ENCODE results near the gene PIM3. TPM values are rescaled to one million over a fixed set of nuclear protein-coding genes. Genes with fewer than 3 reads are reported as not detected.
A peak's percentile ranks its signal among the peaks of the same experiment; 100 is the strongest.

Gene PIM3
- total and polyA plus RNA-seq, 9 donors, result 7.3 to 291 (median 34.1) TPM

GRCh38 chr22:49930596-49931412 is 29.8 kb upstream of the PIM3 start:
- whole genome bisulfite sequencing, 3 donors, result 61 to 70% (median 70%) methylated on average over 14 of the region's 14 CpGs
- intact Hi-C loops (cut with DNase I), result loop anchor here in 3 of 4 donors (2.0 to 5.0 kb wide), 3 partner anchors 36 to 280 kb away; no protein-coding TSS in a partner anchor
- Histone ChIP-seq H3K27me3 (no peaks in the 10 kb centered on the region), H3K36me3 (no peaks in the 10 kb centered on the region), H3K27ac (peak overlapping the region in 1 of 2 donors; percentile 38), H3K4me1 (ENCODE audit: insufficient read depth) (peaks cover 7% of the 10 kb centered on the region), H3K9me3 (no peaks in the 10 kb centered on the region), H3K4me3 (no peak overlapping the region)
- peak in 2 of 5 donors; percentile 51 to 65 for DNase-seq
- no peak for TF ChIP-seq CTCF (IDR thresholded peaks at IDR 0.05)
- TF ChIP-seq POLR2A (IDR thresholded peaks at IDR 0.05), result no peak
- TF ChIP-seq EP300 (IDR thresholded peaks at IDR 0.05), result no peak

- peak; percentile 59 to 85 (median 73) for DNase-seq
- Histone ChIP-seq H3K9me3 (no peaks in the 10 kb centered on the region), H3K4me1 (ENCODE audit: insufficient read depth) (peaks cover 15% of the 10 kb centered on the region), H3K36me3 (no peaks in the 10 kb centered on the region), H3K27ac (peak overlapping the region; percentile 77 to 95), H3K27me3 (no peaks in the 10 kb centered on the region), H3K4me3 (no peak overlapping the region)
- intact Hi-C loops (cut with DNase I), result loop anchor here in 3 of 4 donors (5.0 kb wide), 2 partner anchors 34 to 39 kb away; no protein-coding TSS in a partner anchor
- TF ChIP-seq CTCF (IDR thresholded peaks at IDR 0.05), result no peak
- no peak for TF ChIP-seq EP300 (IDR thresholded peaks at IDR 0.05)
- peak; percentile 20 for TF ChIP-seq POLR2A (IDR thresholded peaks at IDR 0.05)
- WGBS, 3 donors, result 74 to 78% (median 76%) methylated on average over 26 to 27 of the region's 27 CpGs
Measured at GRCh38 chr22:49933236-49934159, 27.1 kb upstream of the PIM3 start.

- H3K27ac ChIP-seq, result peak overlapping the region; percentile 77 to 95
- H3K9me3 ChIP-seq, result no peaks in the 10 kb centered on the region
- H3K4me3 ChIP-seq, result no peak overlapping the region
- no peaks in the 10 kb centered on the region for H3K36me3 ChIP-seq
- no peaks in the 10 kb centered on the region for H3K27me3 ChIP-seq
- intact Hi-C loops (cut with DNase I), result loop anchor here in 3 of 4 donors (5.0 kb wide), 2 partner anchors 33 to 38 kb away; no protein-coding TSS in a partner anchor
- WGBS, 3 donors, result 74 to 81% (median 75%) methylated on average over 19 to 24 of the region's 24 CpGs
- no peak for TF ChIP-seq EP300 (IDR thresholded peaks at IDR 0.05)
- peak; percentile 63 to 73 (median 70) for DNase-seq
- H3K4me1 ChIP-seq (ENCODE audit: insufficient read depth), result peaks cover 15% of the 10 kb centered on the region
Measured at GRCh38 chr22:49934160-49934890, 26.2 kb upstream of the PIM3 start.

GRCh38 chr22:49934891-49935557 is 25.5 kb upstream of the PIM3 start:
- intact Hi-C loops (cut with DNase I), result loop anchor here (5.0 kb wide), 2 partner anchors 32 to 37 kb away; no protein-coding TSS in a partner anchor
- Histone ChIP-seq H3K4me1 (ENCODE audit: insufficient read depth) (peaks cover 15% of the 10 kb centered on the region), H3K36me3 (no peaks in the 10 kb centered on the region), H3K27me3 (no peaks in the 10 kb centered on the region), H3K27ac (peak overlapping the region; percentile 77 to 95), H3K9me3 (no peaks in the 10 kb centered on the region), H3K4me3 (peak overlapping the region; percentile 42)
- WGBS, 3 donors, result 15 to 54% (median 51%) methylated on average over 10 to 56 of the region's 56 CpGs
- peak; percentile 87 to 92 (median 89) for DNase-seq
- TF ChIP-seq POLR2A (IDR thresholded peaks at IDR 0.05) (no peak), CTCF (IDR thresholded peaks at IDR 0.05) (no peak), EP300 (IDR thresholded peaks at IDR 0.05) (no peak)
